Measurements from ENCODE around the gene STAMBP.
"Not testable (repeated sequence)": the region's sequence is repeated elsewhere in the genome, so short reads cannot be mapped to it uniquely, and the experiment has no call there.

The STAMBP gene

GRCh38 chr2:73828818-73829570, at the start of gene STAMBP:
Gene STAMBP (plus strand): TSS chr2:73828961. CDS start chr2:73830857, 1,896 bp downstream.
- TF ChIP-seq, protein P1, sequence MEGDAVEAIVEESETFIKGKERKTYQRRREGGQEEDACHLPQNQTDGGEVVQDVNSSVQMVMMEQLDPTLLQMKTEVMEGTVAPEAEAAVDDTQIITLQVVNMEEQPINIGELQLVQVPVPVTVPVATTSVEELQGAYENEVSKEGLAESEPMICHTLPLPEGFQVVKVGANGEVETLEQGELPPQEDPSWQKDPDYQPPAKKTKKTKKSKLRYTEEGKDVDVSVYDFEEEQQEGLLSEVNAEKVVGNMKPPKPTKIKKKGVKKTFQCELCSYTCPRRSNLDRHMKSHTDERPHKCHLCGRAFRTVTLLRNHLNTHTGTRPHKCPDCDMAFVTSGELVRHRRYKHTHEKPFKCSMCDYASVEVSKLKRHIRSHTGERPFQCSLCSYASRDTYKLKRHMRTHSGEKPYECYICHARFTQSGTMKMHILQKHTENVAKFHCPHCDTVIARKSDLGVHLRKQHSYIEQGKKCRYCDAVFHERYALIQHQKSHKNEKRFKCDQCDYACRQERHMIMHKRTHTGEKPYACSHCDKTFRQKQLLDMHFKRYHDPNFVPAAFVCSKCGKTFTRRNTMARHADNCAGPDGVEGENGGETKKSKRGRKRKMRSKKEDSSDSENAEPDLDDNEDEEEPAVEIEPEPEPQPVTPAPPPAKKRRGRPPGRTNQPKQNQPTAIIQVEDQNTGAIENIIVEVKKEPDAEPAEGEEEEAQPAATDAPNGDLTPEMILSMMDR (IDR thresholded peaks at IDR 0.05; ENCODE audit: low read depth, low read length): no peak
- TF ChIP-seq MAX (IDR thresholded peaks at IDR 0.05; ENCODE audit: low read depth, low read length): peak; percentile 72
- peak; percentile 68 for TF ChIP-seq POLR2A (IDR thresholded peaks at IDR 0.05; ENCODE audit: extremely low read depth, insufficient read length)
- TF ChIP-seq MYC (IDR thresholded peaks at IDR 0.05; ENCODE audit: low read depth, low read length): peak; percentile 28; the same call in 1 of the 2 replicates
- DNase-seq (ENCODE audit: low read depth): peak; percentile 97
- peak within 1 kb of the TSS; percentile 92 for H3K4me3 ChIP-seq (ENCODE audit: low read depth, low read length)

- TF ChIP-seq MAX (IDR thresholded peaks at IDR 0.05; ENCODE audit: low read depth, low read length) (peak; percentile 95), POLR2A (IDR thresholded peaks at IDR 0.05; ENCODE audit: extremely low read depth, insufficient read length) (peak; percentile 88), MYC (IDR thresholded peaks at IDR 0.05; ENCODE audit: low read depth, low read length) (peak; percentile 97)
- TF ChIP-seq, protein P1 (IDR thresholded peaks at IDR 0.05; ENCODE audit: low read depth, low read length): peak; percentile 92
Measured at GRCh38 chr2:73779467-73780236, 49.1 kb upstream of the STAMBP start, which contains the start of gene DUSP11. Gene DUSP11 (minus strand): TSS chr2:73780103. CDS start chr2:73779974, 129 bp downstream.

DNA sequence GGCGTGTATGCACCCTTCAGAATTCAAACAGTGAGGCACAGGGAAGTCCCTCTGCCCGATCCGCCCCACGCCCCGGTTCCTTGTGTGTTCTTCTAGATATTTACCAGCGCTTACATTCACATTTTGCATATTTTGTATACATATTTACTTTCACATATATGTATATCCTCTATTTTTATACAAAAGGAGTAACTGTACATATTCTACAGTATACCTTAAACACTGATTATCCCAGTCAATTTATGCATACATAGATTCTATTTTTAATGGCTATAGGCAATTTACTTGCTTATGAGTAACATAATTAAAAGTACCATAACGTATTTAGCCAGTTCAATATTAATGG, 48.6 kb upstream of the STAMBP start:
- TF ChIP-seq MAX (IDR thresholded peaks at IDR 0.05; ENCODE audit: low read depth, low read length): no peak
- no peak for TF ChIP-seq MYC (IDR thresholded peaks at IDR 0.05; ENCODE audit: low read depth, low read length)
- TF ChIP-seq, protein P1 (IDR thresholded peaks at IDR 0.05; ENCODE audit: low read depth, low read length): no peak
- peak; percentile 6 for TF ChIP-seq POLR2A (IDR thresholded peaks at IDR 0.05; ENCODE audit: extremely low read depth, insufficient read length)
- no peak for DNase-seq (ENCODE audit: low read depth)
- H3K4me3 ChIP-seq (ENCODE audit: low read depth, low read length): peak overlapping the region; percentile 97

More at GRCh38 chr2:73779467-73780236, 49.1 kb upstream of the STAMBP start, which contains the start of gene DUSP11:
- peak; percentile 97 for DNase-seq (ENCODE audit: low read depth)
- peak within 1 kb of the TSS; percentile 97 for H3K4me3 ChIP-seq (ENCODE audit: low read depth, low read length)

GRCh38 chr2:73783402-73783801, 45.4 kb upstream of the STAMBP start:
- not testable (repeated sequence) for H3K4me3 ChIP-seq (ENCODE audit: low read depth, low read length); DNase-seq (ENCODE audit: low read depth)

GRCh38 chr2:73783883-73784282, 44.9 kb upstream of the STAMBP start, which contains the start of gene C2orf78:
Gene C2orf78 (plus strand): TSS chr2:73784183. CDS start chr2:73784310, 127 bp downstream.
- H3K4me3 ChIP-seq (ENCODE audit: low read depth, low read length); DNase-seq (ENCODE audit: low read depth): not testable (repeated sequence)

DNA sequence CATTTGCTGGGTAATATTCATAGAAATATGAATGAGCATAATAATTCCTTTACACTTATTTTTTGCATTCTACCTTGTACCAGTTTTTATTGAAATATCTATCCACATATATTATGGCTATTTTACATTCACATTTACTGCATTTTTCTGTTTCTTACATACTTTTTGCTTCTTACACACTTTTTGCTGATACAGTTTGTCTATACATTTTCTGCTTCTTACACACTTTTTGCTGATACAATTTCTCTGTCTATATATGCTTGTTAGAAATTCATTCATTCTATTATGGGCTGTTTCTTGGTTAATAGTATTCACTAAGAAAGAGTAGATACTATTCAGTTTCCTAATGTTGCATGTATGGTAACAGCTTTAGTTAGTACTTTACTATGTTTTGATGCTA, 16.9 kb upstream of the STAMBP start:
- no peak for DNase-seq (ENCODE audit: low read depth)
- H3K4me3 ChIP-seq (ENCODE audit: low read depth, low read length): no peak overlapping the region
- TF ChIP-seq POLR2A (IDR thresholded peaks at IDR 0.05; ENCODE audit: extremely low read depth, insufficient read length): no peak
- no peak for TF ChIP-seq MYC (IDR thresholded peaks at IDR 0.05; ENCODE audit: low read depth, low read length)
- TF ChIP-seq, protein P1 (IDR thresholded peaks at IDR 0.05; ENCODE audit: low read depth, low read length): no peak
- no peak for TF ChIP-seq MAX (IDR thresholded peaks at IDR 0.05; ENCODE audit: low read depth, low read length)

Measured in NB4 (cell line).